HG03139 (cell line): Measurements from ENCODE around the gene SNTA1.
"Not testable (repeated sequence)": the region's sequence is repeated elsewhere in the genome, so short reads cannot be mapped to it uniquely, and the experiment has no call there.

Source experiments
- ATAC-seq: cut with Tn5 transposase; IDR thresholded peaks from one replicate; pipeline ENCODE4 v1.9.1; 2021; ENCODE audit not compliant: unreplicated experiment

The SNTA1 gene

DNA sequence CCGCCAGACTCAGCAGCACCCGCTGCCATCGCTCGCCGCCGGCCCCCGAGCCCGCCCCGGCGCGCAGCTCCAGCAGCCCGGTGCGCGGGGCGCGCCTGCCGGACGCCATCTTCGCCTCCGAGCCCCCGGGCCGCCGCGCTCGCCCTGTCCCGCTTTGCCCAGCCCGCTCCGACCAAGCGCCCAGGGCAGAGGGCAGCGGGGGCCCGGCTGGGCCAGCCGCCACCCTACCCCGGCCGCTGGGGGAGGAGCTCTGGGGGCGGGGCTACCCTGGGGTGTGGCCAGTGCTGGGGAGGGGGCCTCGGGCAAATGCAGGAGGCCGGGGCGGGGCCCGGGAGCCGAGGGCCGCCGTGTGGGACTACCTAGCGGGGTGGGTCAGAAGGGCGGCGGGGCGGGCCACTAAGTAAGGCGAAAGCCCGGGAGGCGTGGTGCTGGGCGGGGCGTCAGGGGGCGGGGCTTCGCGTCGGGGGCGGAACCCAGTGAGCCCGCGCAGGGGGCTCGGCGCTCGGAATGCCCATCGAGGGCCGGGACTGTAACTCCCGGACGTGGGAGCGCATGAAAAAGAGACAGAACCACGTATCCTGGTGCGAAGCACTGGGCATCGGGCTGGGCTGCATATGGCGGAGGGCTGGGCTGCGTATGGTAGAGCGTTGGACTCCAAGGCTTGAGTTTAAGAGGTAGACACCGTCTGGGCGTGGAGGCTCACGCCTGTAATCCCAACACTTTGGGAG lies at the start of gene SNTA1:
TSS of gene SNTA1 (minus strand) at position 252 of the 728 bp plus-strand sequence. CDS start at position 109, 143 bp downstream.
- peak; percentile 75 for ATAC-seq

DNA sequence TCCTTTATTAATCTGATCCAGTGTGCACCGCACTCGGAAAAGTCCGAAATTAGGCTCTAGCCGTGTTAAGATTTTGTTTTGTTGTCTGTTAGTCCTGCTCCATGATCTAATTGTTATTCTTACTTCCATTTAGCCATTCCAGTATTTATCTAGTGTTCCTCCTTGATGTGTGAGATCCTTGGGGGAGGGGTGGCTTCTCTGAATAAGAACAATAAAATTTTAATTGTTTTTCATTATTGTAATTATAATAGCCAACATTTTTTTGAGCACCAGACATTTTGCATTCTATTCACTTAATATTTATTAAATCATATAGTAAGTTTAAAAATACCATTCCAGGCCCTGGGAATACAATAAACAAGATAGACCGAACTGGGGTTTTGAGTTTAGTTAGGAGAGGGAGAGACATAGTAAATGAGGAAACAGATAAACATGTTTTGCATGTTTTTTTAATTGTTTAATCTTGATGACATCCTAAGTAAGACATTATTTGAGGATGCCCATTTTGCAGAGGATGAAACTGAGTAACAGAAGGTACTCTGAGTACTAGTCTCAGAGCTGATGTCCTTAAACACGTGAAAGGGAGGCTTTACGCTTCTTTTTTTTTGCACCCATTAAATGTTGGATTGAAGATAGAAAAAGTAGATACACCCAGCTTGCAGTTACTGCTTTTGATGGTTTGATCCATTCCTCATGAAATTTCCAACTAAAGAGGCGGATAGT lies 47.5 kb upstream of the SNTA1 start:
- ATAC-seq, result no peak

DNA sequence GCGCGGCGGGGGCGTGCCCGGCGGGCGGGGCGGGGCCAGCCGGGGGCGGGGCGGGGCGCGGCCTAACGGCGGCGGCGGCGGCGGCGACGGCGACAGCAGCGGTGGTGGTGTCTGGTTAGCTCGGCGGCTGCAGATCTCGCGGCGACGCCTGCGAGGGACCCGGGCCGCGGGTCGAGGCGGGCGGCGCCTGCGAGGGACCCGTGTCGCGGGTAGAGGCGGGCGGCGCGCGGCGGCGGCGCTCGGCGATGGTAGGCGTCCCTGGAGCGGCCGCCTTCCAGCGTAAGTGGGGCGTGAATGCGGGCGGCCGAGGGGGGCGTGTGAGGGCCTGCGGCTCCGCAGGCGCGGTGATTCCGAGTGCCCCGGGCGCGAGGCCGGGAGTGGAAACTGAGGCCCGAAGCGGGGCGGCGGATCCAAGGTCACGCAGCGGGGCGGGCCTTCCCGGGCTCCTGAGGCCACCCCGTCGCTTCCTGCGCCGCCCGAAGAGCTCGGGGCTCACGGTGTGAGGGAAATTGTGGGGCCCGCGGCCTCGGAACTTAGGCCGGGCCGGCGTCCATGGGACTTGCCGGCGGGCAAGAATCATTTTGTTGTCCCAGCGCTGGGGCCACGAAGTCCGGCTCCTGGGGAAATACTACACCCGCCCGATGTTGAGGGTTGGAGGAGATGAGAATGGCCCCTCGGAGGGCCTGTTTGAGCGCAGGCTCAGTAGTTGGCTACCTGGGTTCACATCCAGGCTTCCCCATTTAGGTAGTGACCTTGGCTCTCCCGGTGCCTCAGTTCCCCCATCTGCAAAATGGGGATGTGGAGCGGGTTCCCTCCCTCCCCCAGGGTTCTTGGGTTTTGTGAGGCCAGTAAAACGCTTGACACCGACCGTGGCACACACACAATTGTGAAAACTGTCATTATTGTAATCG lies 46.7 kb upstream of the SNTA1 start, which contains the start of gene CBFA2T2:
TSS of gene CBFA2T2 (plus strand) at position 74 of the 911 bp plus-strand sequence. CDS start at position 246, 172 bp downstream.
- ATAC-seq, result peak; percentile 39

DNA sequence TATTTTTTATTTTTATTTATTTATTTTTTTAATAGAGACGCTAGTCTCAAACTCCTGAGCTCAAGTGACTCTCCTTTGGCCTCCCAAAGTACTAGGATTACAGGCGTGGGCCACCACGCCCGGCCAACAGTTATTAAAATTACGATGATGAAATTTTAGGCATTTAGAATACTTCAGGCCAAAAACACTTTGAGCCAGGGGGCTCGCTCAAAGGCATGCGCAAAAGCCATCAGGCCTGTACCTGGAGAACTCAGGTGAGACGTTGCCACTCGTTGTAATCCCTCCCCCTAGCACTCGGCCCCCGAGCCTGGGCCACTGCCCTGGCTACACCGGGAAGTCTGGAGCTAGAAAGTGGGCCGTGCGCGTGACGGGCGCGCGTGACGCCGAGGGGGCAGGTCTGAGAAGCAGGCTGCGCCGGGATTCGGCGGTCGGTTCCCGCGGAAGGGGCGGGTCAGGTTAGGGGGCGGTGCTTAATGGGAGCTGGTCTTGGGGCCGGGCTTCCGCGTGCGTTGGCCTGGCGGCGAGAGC lies 46.0 kb upstream of the SNTA1 start:
- peak; percentile 94 for ATAC-seq

- not testable (repeated sequence) for ATAC-seq
Observed at GRCh38 chr20:33488661-33489494, 45.3 kb upstream of the SNTA1 start.

GRCh38 chr20:33488201-33488600 lies 44.6 kb upstream of the SNTA1 start:
- no peak for ATAC-seq

- not testable (repeated sequence) for ATAC-seq
Observed at GRCh38 chr20:33483186-33483585, 39.6 kb upstream of the SNTA1 start.

DNA sequence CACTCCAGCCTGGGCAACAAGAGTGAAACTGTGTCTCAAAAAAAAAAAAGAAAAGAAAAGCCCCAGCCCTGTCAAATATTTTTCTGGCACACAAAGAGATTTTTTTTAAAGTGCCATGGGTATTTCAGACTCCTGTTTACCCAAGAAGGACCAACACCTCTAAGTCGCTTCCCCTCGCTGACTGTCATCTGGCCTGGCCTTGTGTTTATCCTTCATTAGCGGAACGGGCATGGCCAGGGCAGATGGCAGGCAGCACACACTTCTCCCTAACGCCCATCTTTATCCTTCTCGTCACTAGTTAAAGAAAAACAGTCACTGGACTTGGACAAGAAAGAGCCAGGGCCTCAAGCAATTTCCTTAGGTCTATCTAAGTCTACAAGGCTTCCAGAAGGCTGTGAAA lies 39.0 kb upstream of the SNTA1 start:
- no peak for ATAC-seq

GRCh38 chr20:33481431-33481941 lies 37.9 kb upstream of the SNTA1 start:
- no peak for ATAC-seq

DNA sequence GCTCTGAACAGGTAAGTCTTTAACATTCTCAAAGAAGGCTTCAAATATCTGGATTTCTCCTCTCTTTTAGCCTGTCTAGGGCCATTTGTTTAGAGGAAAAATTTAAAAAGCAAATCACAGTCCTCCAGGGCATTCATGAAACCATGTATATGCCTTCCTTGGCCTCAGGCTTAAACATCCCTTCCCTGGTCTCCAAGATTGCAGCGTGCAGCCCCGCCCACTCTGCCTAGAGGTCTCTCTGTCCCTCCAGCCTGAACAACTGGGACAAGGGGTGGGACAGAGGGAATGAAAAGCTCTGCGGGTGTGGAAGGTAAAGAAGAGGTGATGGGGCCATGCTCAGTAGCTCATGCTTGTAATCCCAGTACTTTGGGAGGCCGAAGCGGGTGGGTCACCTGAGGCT lies 36.5 kb upstream of the SNTA1 start:
- ATAC-seq, result no peak

DNA sequence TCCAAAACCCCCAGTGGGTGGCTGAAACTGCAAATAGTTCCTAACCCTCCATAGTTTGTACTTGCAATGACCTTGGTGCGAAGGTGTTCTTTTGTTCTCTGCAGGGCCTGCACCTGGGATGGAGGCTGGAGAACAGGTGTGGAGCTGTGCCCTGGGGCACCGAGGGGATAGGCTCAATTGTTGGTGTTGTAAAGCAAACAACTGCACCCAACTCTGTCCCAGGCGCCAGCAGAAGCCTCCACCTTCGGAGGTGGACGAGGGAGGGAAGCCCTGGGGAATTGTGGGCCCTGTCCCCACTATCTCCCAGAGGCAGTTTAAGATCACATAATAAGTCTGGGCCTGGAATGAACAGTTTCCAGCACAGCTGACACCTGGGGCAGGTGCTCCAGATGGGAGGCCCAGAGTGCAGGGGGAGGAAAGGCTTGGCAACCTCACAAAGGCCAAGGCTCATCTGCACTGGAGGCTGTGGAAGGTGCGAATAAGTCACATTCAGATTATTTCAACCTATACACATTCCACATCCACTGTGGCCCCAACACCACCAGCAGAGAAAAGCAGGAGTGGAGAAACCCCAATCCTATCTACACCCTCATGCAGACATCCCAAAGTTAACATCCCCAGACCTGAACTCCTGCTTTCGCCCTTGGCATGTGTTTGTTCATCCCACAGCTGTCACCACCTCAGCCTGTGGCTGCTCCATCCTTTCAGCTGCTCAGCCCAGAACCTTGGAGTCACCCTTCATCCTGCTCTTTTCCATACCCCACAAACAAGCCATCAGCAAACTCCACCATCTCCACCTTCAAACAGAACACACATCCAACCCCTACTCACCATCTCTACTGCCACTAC lies 34.0 kb upstream of the SNTA1 start:
- no peak for ATAC-seq

- no peak for ATAC-seq
Observed at GRCh38 chr20:33475381-33476152, 32.0 kb upstream of the SNTA1 start.

GRCh38 chr20:33474963-33475362 lies 31.4 kb upstream of the SNTA1 start:
- ATAC-seq, result no peak

DNA sequence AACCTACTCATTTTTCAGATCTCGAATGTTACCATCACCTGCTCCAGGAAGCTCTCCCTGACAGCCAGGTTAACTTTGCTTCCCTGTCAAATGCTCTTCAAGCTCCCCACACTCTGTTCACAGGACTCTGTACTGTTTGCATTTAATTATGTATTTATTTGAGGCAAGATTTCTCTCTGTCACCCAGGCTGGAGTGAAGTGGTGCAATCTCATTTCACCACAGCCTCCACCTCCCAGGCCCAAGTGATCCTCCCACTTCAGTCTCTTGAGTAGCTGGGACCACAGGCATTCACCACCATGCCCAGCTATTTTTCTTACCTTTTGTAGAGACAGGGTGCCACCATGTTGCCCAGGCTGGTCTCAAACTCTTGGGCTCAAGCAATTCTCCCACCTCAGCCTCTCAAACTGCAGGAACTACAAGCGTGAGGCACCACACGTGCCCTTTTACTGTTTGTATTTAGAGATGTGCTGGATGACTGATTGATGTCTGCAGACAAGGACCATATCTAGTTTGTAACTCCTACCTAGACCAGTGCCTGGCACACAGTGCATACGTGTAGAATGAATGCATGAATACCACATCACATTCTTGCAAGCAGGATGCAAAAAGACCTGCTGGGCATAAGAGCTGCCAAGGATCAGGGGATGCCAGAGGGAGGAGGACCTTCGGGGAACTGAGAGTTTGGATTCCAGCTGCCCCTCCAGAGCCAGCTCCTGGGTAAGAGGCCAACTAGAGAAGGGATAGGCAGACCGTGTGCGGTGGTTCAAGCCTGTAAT lies 30.7 kb upstream of the SNTA1 start:
- no peak for ATAC-seq

DNA sequence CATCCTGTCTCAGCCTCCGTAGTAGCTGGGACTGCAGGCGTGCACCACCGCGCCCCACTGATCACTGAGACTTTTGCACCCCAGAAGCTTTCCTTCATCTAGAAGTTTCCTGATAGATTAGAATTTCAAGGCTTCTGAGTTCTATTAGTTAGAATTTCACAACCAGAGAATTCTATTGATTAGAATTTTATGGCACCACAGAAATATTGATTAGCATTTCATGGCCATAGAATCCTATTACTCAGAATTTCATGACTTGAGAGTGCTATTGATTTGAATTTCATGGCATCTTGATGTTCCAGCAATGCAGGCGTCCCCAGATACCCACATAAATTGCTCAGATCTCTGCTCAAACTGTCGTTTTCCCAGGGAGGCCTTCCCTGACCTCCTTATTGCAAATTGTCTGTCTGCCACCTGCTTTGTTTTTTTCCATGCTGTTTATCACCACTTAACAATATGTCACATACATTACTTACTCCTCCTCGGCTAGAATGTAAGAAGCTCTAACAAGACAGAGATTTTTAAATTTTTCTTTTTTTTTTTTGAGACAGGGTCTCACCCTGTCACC lies 29.4 kb upstream of the SNTA1 start:
- no peak for ATAC-seq

- no peak for ATAC-seq
Observed at GRCh38 chr20:33470866-33471265, 27.3 kb upstream of the SNTA1 start.

GRCh38 chr20:33470457-33470856 lies 26.9 kb upstream of the SNTA1 start:
- no peak for ATAC-seq
